Measurements from ENCODE around the gene GSTA2. TPM values are rescaled to one million over a fixed set of nuclear protein-coding genes. Genes with fewer than 3 reads are reported as not detected.

GSTA2 gene
- total and polyA plus RNA-seq, 7 donors, result not detected

DNA sequence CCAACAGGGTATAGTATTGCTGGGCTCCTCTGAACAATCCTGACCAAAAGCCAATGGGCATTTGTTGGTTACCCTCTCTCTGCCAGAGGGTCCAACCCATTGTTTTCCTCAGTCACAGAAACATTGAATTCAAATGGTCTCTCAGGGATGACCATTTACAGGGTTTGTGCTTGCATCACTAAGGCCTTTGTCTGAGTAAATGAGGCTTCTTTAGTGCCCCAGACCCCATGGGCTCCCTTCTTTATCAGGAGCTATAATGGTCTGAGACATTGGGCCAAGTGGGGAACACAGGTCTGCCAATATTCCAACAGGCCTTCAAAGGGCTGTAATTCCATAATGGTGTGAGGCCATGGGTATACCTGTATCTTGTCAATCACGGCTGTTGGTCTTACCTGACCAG, 27.1 kb downstream of the GSTA2 start:
- Histone ChIP-seq H3K4me1 (no peaks in the 10 kb centered on the region), H3K4me3 (no peak overlapping the region), H3K27me3 (no peaks in the 10 kb centered on the region), H3K36me3 (no peaks in the 10 kb centered on the region), H3K9me3 (peaks cover 0 to 3% (median 0%) of the 10 kb centered on the region in 4 donors), H3K27ac (no peak overlapping the region)
- no peak for DNase-seq
- 91 to 94% methylated on average over 1 of the region's 1 CpG for WGBS, 2 donors
- intact Hi-C loops (cut with DNase I), result no loop called here
- TF ChIP-seq, protein P1, sequence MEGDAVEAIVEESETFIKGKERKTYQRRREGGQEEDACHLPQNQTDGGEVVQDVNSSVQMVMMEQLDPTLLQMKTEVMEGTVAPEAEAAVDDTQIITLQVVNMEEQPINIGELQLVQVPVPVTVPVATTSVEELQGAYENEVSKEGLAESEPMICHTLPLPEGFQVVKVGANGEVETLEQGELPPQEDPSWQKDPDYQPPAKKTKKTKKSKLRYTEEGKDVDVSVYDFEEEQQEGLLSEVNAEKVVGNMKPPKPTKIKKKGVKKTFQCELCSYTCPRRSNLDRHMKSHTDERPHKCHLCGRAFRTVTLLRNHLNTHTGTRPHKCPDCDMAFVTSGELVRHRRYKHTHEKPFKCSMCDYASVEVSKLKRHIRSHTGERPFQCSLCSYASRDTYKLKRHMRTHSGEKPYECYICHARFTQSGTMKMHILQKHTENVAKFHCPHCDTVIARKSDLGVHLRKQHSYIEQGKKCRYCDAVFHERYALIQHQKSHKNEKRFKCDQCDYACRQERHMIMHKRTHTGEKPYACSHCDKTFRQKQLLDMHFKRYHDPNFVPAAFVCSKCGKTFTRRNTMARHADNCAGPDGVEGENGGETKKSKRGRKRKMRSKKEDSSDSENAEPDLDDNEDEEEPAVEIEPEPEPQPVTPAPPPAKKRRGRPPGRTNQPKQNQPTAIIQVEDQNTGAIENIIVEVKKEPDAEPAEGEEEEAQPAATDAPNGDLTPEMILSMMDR (IDR thresholded peaks at IDR 0.05), result no peak
- TF ChIP-seq EP300 (IDR thresholded peaks at IDR 0.05) (no peak), POLR2A (IDR thresholded peaks at IDR 0.05) (no peak), POLR2AphosphoS5 (IDR thresholded peaks at IDR 0.05) (no peak)

DNA sequence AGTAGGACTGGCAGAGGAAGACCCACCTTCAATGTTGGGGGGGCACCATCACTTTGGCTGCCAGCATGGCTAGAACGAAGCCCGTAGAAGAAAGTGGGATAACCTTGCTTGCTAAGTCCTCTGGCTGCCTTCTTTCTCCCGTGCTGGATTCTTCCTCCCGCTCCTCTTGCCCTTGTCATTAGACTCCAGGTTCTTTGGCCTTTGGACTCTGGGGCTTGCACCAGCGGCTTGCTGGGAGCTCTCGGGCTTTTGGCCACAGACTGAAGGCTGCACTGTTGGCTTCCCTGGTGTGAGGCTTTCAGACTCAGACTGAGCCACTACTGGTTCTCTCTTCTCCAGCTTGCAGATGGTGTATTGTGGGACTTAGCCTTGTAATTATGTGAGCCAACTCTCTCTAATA, 28.2 kb downstream of the GSTA2 start:
- H3K9me3 ChIP-seq, result no peaks in the 10 kb centered on the region
- no peaks in the 10 kb centered on the region for H3K4me1 ChIP-seq
- TF ChIP-seq POLR2A (IDR thresholded peaks at IDR 0.05), result no peak
- TF ChIP-seq POLR2AphosphoS5 (IDR thresholded peaks at IDR 0.05), result no peak
- TF ChIP-seq EP300 (IDR thresholded peaks at IDR 0.05), result no peak
- TF ChIP-seq, protein P1 (IDR thresholded peaks at IDR 0.05), result no peak
- H3K27me3 ChIP-seq, result no peaks in the 10 kb centered on the region
- H3K36me3 ChIP-seq, result no peaks in the 10 kb centered on the region
- intact Hi-C loops (cut with DNase I), result no loop called here
- DNase-seq, result no peak
- WGBS, 2 donors, result 49 to 82% methylated on average over 6 of the region's 6 CpGs
- H3K4me3 ChIP-seq, result no peak overlapping the region
- no peak overlapping the region for H3K27ac ChIP-seq

DNA sequence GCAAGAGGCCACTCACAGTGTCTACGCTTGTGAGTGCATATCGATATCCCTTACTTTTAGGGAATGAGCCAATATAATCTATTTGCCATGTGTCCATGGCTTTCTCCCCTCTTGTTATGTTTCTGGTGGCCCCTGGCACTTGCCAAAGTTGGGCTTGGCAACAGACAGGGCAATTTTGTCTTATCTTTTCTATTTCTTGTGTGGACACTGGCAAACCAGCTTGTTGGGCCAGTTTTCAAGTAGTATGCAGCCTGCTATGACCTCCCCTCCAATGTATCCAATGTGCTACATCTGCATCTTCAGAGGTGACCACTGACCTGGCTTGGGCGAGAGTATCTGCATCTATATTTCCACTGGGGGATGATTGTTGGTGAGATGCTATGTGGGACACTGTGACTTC, 29.2 kb downstream of the GSTA2 start:
- TF ChIP-seq POLR2AphosphoS5 (IDR thresholded peaks at IDR 0.05), result no peak
- no peak for TF ChIP-seq POLR2A (IDR thresholded peaks at IDR 0.05)
- TF ChIP-seq EP300 (IDR thresholded peaks at IDR 0.05), result no peak
- TF ChIP-seq, protein P1 (IDR thresholded peaks at IDR 0.05), result no peak
- no peaks in the 10 kb centered on the region for H3K36me3 ChIP-seq
- H3K4me3 ChIP-seq, result no peak overlapping the region
- no peak for DNase-seq
- no peaks in the 10 kb centered on the region for H3K9me3 ChIP-seq
- H3K4me1 ChIP-seq, result no peaks in the 10 kb centered on the region
- intact Hi-C loops (cut with DNase I), result no loop called here
- no peaks in the 10 kb centered on the region for H3K27me3 ChIP-seq
- H3K27ac ChIP-seq, result no peak overlapping the region
- 95 to 96% methylated on average over 3 of the region's 3 CpGs for WGBS, 2 donors

DNA sequence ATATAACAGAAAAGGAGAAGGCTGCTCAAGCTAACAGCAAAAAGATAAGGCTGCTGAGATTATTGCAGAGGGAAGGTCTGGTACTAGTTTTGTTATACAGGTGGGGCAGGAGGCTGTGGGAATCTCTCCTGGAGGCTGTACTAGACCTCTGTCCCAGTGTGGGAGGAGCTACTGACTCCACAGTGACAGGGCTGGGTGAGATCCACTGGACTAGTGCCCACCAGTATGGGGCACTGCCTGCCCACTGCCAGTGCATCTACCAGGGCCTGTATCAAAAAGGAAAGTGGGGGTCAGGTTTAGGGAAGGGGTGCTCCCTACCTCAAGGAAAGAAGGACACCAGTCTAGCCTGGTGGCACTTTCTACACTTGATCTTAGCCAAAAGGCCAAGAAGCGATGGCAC, 30.1 kb downstream of the GSTA2 start:
- DNase-seq, result no peak
- Histone ChIP-seq H3K4me1 (no peaks in the 10 kb centered on the region), H3K27me3 (no peaks in the 10 kb centered on the region), H3K36me3 (no peaks in the 10 kb centered on the region), H3K27ac (no peak overlapping the region), H3K9me3 (no peaks in the 10 kb centered on the region), H3K4me3 (no peak overlapping the region)
- 97 to 100% methylated on average over 1 of the region's 1 CpG for WGBS, 2 donors
- TF ChIP-seq EP300 (IDR thresholded peaks at IDR 0.05) (no peak), POLR2AphosphoS5 (IDR thresholded peaks at IDR 0.05) (no peak), POLR2A (IDR thresholded peaks at IDR 0.05) (no peak)
- TF ChIP-seq, protein P1 (IDR thresholded peaks at IDR 0.05), result no peak
- intact Hi-C loops (cut with DNase I), result no loop called here

DNA sequence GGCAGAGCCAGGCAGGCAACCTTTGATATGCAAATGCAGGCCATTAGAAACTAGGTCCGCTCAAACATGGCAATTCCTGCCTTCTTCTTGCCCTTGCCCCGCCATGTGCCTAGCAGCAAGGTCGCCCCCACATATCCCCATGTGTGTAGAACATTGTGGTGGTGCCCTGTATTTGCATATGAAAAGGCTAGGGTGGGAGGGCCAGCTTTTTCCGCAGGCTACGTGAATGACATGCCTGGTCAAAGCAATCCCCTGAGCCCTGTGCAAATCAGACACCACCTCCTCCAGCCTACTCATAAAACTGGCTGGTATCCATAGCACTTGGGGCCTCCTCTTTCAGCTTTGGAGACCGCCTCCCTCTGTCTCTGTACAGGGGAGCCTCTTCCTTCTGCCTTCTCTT, 31.6 kb downstream of the GSTA2 start:
- no peak for DNase-seq
- H3K4me3 ChIP-seq, result no peak overlapping the region
- no peaks in the 10 kb centered on the region for H3K36me3 ChIP-seq
- H3K9me3 ChIP-seq, result no peaks in the 10 kb centered on the region
- no peaks in the 10 kb centered on the region for H3K27me3 ChIP-seq
- no peak overlapping the region for H3K27ac ChIP-seq
- WGBS, 2 donors, result 68 to 82% methylated on average over 6 of the region's 6 CpGs
- no peak for TF ChIP-seq POLR2A (IDR thresholded peaks at IDR 0.05)
- no peaks in the 10 kb centered on the region for H3K4me1 ChIP-seq
- intact Hi-C loops (cut with DNase I), result no loop called here
